ENCODE results near the gene KRTAP20-2. TPM values are rescaled to one million over a fixed set of nuclear protein-coding genes. Genes with fewer than 3 reads are reported as not detected.

The KRTAP20-2 gene
- total and polyA plus RNA-seq, 2 donors from 2014 or later = not detected

DNA sequence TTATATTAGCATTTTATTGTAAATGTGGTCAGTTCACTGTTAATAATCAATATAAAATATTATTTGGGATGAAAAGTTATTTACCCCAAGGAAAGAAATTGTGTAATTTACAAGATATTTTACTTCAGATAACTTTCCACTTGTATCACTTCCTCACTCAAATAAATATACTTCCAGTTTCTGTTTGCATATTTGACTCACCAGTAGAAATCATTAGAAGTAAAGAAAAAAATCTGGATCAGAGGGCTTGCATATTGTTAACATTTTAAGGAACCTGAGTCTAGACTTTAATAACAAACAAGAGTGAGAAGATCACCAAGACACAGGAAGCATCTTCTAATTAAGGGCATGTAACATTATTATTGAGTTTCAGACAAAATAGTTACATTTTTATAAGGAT, 14.9 kb upstream of the KRTAP20-2 start:
- Histone ChIP-seq H3K36me3 (ENCODE audit: control insufficient read depth in 2 of 3, insufficient read depth in 3 of 3, low read length in 3 of 3) (no peaks in the 10 kb centered on the region), H3K4me1 (ENCODE audit: control insufficient read depth in 2 of 3, insufficient read depth in 2 of 3, low read depth in 1 of 3, low read length in 3 of 3) (no peaks in the 10 kb centered on the region), H3K9me3 (ENCODE audit: control insufficient read depth in 2 of 3, insufficient read depth in 1 of 3, low read length in 3 of 3) (no peaks in the 10 kb centered on the region), H3K27me3 (ENCODE audit: control insufficient read depth, insufficient read depth, low read length) (no peaks in the 10 kb centered on the region), H3K27ac (ENCODE audit: low read depth in 2 of 2, low read length in 2 of 2) (no peak overlapping the region), H3K9ac (ENCODE audit: low read length in 3 of 3) (no peak overlapping the region), H3K4me3 (ENCODE audit: low read length in 3 of 3) (no peak overlapping the region)
- TF ChIP-seq CTCF (IDR thresholded peaks at IDR 0.05; ENCODE audit: borderline replicate concordance, extremely low read depth, insufficient read depth) = no peak
- DNase-seq (no peak), FAIRE-seq (no peak)
- intact Hi-C loops (cut with DNase I) = no loop called here

GRCh38 chr21:30620522-30620921, 14.5 kb upstream of the KRTAP20-2 start, which contains the start of gene KRTAP20-4:
TSS of gene KRTAP20-4 (plus strand) at chr21:30620627.
- Histone ChIP-seq H3K4me3 (ENCODE audit: low read length in 3 of 3) (no peak within 1 kb of the TSS), H3K9me3 (ENCODE audit: control insufficient read depth in 2 of 3, insufficient read depth in 1 of 3, low read length in 3 of 3) (no peaks in the 10 kb centered on the region), H3K4me1 (ENCODE audit: control insufficient read depth in 2 of 3, insufficient read depth in 2 of 3, low read depth in 1 of 3, low read length in 3 of 3) (no peaks in the 10 kb centered on the region), H3K27me3 (ENCODE audit: control insufficient read depth, insufficient read depth, low read length) (no peaks in the 10 kb centered on the region), H3K27ac (ENCODE audit: low read depth in 2 of 2, low read length in 2 of 2) (no peak within 1 kb of the TSS), H3K36me3 (ENCODE audit: control insufficient read depth in 2 of 3, insufficient read depth in 3 of 3, low read length in 3 of 3) (no peaks in the 10 kb centered on the region), H3K9ac (ENCODE audit: low read length in 3 of 3) (no peak within 1 kb of the TSS)
- FAIRE-seq (no peak), DNase-seq (no peak)
- intact Hi-C loops (cut with DNase I) = no loop called here
- no peak for TF ChIP-seq CTCF (IDR thresholded peaks at IDR 0.05; ENCODE audit: borderline replicate concordance, extremely low read depth, insufficient read depth)

- Histone ChIP-seq H3K9ac (ENCODE audit: low read length in 3 of 3) (no peak overlapping the region), H3K36me3 (ENCODE audit: control insufficient read depth in 2 of 3, insufficient read depth in 3 of 3, low read length in 3 of 3) (no peaks in the 10 kb centered on the region), H3K4me3 (ENCODE audit: low read length in 3 of 3) (no peak overlapping the region), H3K27ac (ENCODE audit: low read depth in 2 of 2, low read length in 2 of 2) (no peak overlapping the region), H3K4me1 (ENCODE audit: control insufficient read depth in 2 of 3, insufficient read depth in 2 of 3, low read depth in 1 of 3, low read length in 3 of 3) (no peaks in the 10 kb centered on the region), H3K27me3 (ENCODE audit: control insufficient read depth, insufficient read depth, low read length) (no peaks in the 10 kb centered on the region), H3K9me3 (ENCODE audit: control insufficient read depth in 2 of 3, insufficient read depth in 1 of 3, low read length in 3 of 3) (no peaks in the 10 kb centered on the region)
- DNase-seq (no peak), FAIRE-seq (no peak)
- intact Hi-C loops (cut with DNase I) = no loop called here
- no peak for TF ChIP-seq CTCF (IDR thresholded peaks at IDR 0.05; ENCODE audit: borderline replicate concordance, extremely low read depth, insufficient read depth)
Observed at GRCh38 chr21:30623362-30623761, 11.6 kb upstream of the KRTAP20-2 start.
